ENCODE measurements around the gene UPP2.

UPP2 gene

DNA sequence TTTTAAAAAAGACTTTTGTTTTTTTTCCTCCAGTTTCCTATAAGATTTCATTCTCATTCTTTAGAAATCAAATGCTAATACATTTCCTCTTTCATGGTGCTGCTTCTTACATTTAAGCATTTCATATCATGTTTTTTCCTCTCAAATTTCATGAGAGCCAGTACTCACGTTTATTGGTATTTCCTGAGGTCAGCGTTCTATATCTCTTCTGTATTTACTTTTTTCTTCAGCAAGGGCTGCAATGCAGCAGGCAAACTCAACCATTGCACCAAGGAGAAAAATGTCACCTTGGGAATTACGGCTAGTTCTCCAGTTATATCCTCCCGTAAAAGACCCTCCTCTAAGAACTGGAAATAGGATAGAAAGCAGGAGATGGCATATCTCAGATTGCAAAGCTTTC lies 32.4 kb downstream of the UPP2 start:
- Histone ChIP-seq H3K27me3 (replicated peaks) (no peaks in the 10 kb centered on the region), H3K4me3 (ENCODE audit: low read depth, low read length) (no peak overlapping the region), H3K36me3 (replicated peaks) (no peaks in the 10 kb centered on the region), H3K27ac (no peak overlapping the region)
- DNase-seq, result no peak
- in situ Hi-C loops (cut with HindIII; ENCODE audit: low pct_ligation_motif_present, low sequenced_read_pairs), result no loop called here
- TF ChIP-seq CTCF (IDR thresholded peaks at IDR 0.05; ENCODE audit: low read depth, low read length, missing control alignments), result no peak

GRCh38 chr2:158134655-158135054 lies 33.0 kb downstream of the UPP2 start:
- TF ChIP-seq CTCF (IDR thresholded peaks at IDR 0.05; ENCODE audit: low read depth, low read length, missing control alignments), result no peak
- in situ Hi-C loops (cut with HindIII; ENCODE audit: low pct_ligation_motif_present, low sequenced_read_pairs), result no loop called here
- Histone ChIP-seq H3K4me3 (ENCODE audit: low read depth, low read length) (no peak overlapping the region), H3K27me3 (replicated peaks) (no peaks in the 10 kb centered on the region), H3K27ac (no peak overlapping the region), H3K36me3 (replicated peaks) (no peaks in the 10 kb centered on the region)
- DNase-seq, result no peak

DNA sequence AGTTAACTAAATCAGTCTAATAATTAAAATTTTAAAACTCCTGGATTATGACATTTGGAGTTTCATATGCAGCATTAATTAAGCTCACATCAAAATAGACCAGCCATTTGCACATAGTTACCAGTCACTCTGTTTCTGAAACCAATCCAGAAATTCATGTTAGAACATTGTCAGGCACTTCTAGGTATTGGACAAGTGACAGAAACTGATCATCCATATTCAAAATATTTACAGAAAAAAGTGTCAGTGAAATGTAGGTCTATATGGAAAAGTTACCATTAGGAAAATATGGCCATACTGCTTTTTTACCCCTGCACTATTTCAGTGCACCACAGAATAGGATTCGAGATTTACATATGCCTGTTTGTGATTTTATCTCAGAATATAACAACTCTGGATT lies 33.4 kb downstream of the UPP2 start:
- no peak overlapping the region for H3K27ac ChIP-seq
- in situ Hi-C loops (cut with HindIII; ENCODE audit: low pct_ligation_motif_present, low sequenced_read_pairs), result no loop called here
- TF ChIP-seq CTCF (IDR thresholded peaks at IDR 0.05; ENCODE audit: low read depth, low read length, missing control alignments), result no peak
- no peaks in the 10 kb centered on the region for H3K36me3 ChIP-seq (replicated peaks)
- no peak overlapping the region for H3K4me3 ChIP-seq (ENCODE audit: low read depth, low read length)
- H3K27me3 ChIP-seq (replicated peaks), result no peaks in the 10 kb centered on the region
- DNase-seq, result no peak

DNA sequence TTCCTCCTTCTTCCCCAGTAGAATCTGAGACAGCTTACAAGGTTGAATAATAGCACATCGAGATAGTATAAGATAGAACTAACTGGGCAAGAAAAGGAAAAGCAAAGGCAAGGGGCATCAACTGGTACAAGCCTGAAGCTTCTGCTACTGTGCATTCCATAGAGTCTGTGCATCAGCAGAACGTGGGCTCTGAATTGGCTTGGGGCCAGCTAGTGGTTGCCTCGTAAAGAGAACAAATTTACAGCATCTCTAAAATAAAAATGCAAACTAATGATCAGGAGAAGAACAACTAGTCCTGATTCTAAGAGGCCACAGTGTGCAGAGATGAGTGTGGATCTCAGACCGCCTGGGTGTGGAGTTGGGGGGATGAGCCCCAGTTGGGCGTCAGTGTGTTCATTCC lies 36.6 kb downstream of the UPP2 start:
- DNase-seq, result no peak
- no peak for TF ChIP-seq CTCF (IDR thresholded peaks at IDR 0.05; ENCODE audit: low read depth, low read length, missing control alignments)
- Histone ChIP-seq H3K4me3 (ENCODE audit: low read depth, low read length) (no peak overlapping the region), H3K27me3 (replicated peaks) (no peaks in the 10 kb centered on the region), H3K27ac (no peak overlapping the region), H3K36me3 (replicated peaks) (no peaks in the 10 kb centered on the region)
- in situ Hi-C loops (cut with HindIII; ENCODE audit: low pct_ligation_motif_present, low sequenced_read_pairs), result no loop called here

DNA sequence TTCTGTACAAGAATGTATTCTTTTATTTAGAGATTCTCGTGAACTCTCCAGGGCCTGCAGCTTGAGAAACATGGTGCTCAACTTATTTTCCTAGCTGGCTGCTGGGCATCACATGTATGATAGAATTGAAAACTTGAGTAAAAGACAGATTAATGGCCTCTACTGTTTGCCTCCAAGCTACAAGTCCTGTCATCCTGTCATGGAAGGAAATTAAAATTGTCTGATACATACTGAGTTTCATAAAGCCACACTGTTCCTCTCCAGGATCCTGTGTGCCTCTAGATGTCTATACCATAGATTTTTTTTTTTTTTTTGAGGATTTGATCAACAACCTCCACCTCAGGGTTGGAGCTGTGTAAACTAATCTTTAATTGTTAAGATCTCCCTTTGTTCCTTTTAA lies 38.5 kb downstream of the UPP2 start:
- no peaks in the 10 kb centered on the region for H3K27me3 ChIP-seq (replicated peaks)
- DNase-seq, result no peak
- no peak overlapping the region for H3K27ac ChIP-seq
- in situ Hi-C loops (cut with HindIII; ENCODE audit: low pct_ligation_motif_present, low sequenced_read_pairs), result no loop called here
- H3K36me3 ChIP-seq (replicated peaks), result no peaks in the 10 kb centered on the region
- no peak for TF ChIP-seq CTCF (IDR thresholded peaks at IDR 0.05; ENCODE audit: low read depth, low read length, missing control alignments)
- no peak overlapping the region for H3K4me3 ChIP-seq (ENCODE audit: low read depth, low read length)

DNA sequence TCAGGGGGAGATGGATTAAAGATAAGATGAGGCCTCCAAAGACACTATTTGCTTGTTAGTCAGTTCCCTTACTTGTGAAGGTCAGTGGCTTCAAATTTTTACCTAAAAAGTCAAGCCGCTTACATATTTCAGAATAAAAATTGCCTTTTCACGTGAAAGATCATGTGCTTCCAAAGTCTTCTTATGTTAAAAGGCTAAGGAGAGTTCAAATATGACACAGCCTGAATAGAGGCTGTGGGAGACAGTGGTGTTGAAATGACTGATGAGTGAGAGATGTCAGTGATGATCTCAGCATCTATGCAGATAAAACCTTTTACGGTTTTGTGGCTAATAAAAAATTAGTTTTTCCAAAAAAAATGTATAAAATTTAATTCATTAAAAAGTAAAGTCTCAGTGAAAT lies 40.5 kb downstream of the UPP2 start:
- H3K27me3 ChIP-seq (replicated peaks), result no peaks in the 10 kb centered on the region
- no peak for DNase-seq
- no peaks in the 10 kb centered on the region for H3K36me3 ChIP-seq (replicated peaks)
- H3K27ac ChIP-seq, result no peak overlapping the region
- no peak for TF ChIP-seq CTCF (IDR thresholded peaks at IDR 0.05; ENCODE audit: low read depth, low read length, missing control alignments)
- H3K4me3 ChIP-seq (ENCODE audit: low read depth, low read length), result no peak overlapping the region
- in situ Hi-C loops (cut with HindIII; ENCODE audit: low pct_ligation_motif_present, low sequenced_read_pairs), result no loop called here
